Neuronal stem cell (in vitro differentiated cells): ENCODE results near the gene A2ML1.
"Not testable (repeated sequence)": the region's sequence is repeated elsewhere in the genome, so short reads cannot be mapped to it uniquely, and the experiment has no call there.

Source experiments
- DNase-seq: peaks from one replicate; pipeline ENCODE4 v3.0.0-alpha.2; 2013; ENCODE audit warnings: low spot score
- H2AFZ ChIP-seq: one replicate; pipeline ENCODE4 v1.6.1; 2013; ENCODE audit warnings: mild to moderate bottlenecking, low read length, inconsistent platforms
- H2AK5ac ChIP-seq: 2 replicates; pipeline ENCODE4 v1.6.1; 2013; ENCODE audit warnings: low read depth, mild to moderate bottlenecking, inconsistent platforms, low read length, moderate library complexity, mixed read lengths
- H2BK120ac ChIP-seq: 2 replicates; pipeline ENCODE4 v1.6.1; 2013; ENCODE audit warnings: low read depth, mild to moderate bottlenecking, inconsistent platforms, low read length, moderate library complexity, mixed read lengths
- H2BK12ac ChIP-seq: one replicate; pipeline ENCODE4 v1.6.1; 2013; ENCODE audit warnings: low read length, inconsistent platforms
- H2BK15ac ChIP-seq: 2 replicates; pipeline ENCODE4 v1.6.1; 2013; ENCODE audit warnings: mild to moderate bottlenecking, low read length, inconsistent platforms, mixed read lengths
- H2BK5ac ChIP-seq: one replicate; pipeline ENCODE4 v1.6.1; 2013; ENCODE audit warnings: inconsistent platforms, mild to moderate bottlenecking, low read length, moderate library complexity
- H3K14ac ChIP-seq: one replicate; pipeline ENCODE4 v1.6.1; 2013; ENCODE audit warnings: low read length, inconsistent platforms
- H3K18ac ChIP-seq: 2 replicates; pipeline ENCODE4 v1.6.1; 2013; ENCODE audit warnings: low read length, inconsistent platforms
- H3K23ac ChIP-seq: 2 replicates; pipeline ENCODE4 v1.6.1; 2013; ENCODE audit warnings: low read depth, mild to moderate bottlenecking, mixed read lengths, low read length, inconsistent platforms; ENCODE audit not compliant: poor library complexity
- H3K27ac ChIP-seq: replicated peaks from 3 replicates; pipeline ENCODE4 v1.5.1; 2013; ENCODE audit warnings: low read length, inconsistent platforms
- H3K27me3 ChIP-seq, 3 experiments: 2 replicates each; pipeline ENCODE4 v1.6.1; 2013; ENCODE audit warnings: low read length in 3 of 3, mild to moderate bottlenecking in 2 of 3, inconsistent platforms in 1 of 3, low read depth in 1 of 3, mixed read lengths in 1 of 3, moderate library complexity in 1 of 3; ENCODE audit not compliant: control insufficient read depth in 3 of 3, insufficient read depth in 3 of 3
- H3K36me3 ChIP-seq, 2 donors: replicated peaks in 1 of 2; 2 replicates each; pipeline ENCODE4 v1.6.1; 2013; ENCODE audit warnings: low read length in 2 of 2; ENCODE audit not compliant: control insufficient read depth in 2 of 2, insufficient read depth in 2 of 2
- H3K4ac ChIP-seq: 2 replicates; pipeline ENCODE4 v1.6.1; 2013; ENCODE audit warnings: inconsistent platforms, mild to moderate bottlenecking, low read length, moderate library complexity
- H3K4me1 ChIP-seq, 2 donors: 1 replicate in 1 of 2; 2 replicates in 1 of 2; pipeline ENCODE4 v1.6.1; 2013; ENCODE audit warnings: low read length in 2 of 2, low read depth in 1 of 2; ENCODE audit not compliant: control insufficient read depth in 2 of 2, insufficient read depth in 1 of 2
- H3K4me2 ChIP-seq: one replicate; pipeline ENCODE4 v1.6.1; 2013; ENCODE audit warnings: mild to moderate bottlenecking, low read length, inconsistent platforms; ENCODE audit not compliant: insufficient read depth, poor library complexity, severe bottlenecking
- H3K4me3 ChIP-seq, 2 donors: 2 replicates each; pipeline ENCODE4 v1.5.1; 2013; ENCODE audit warnings: low read length in 2 of 2, mild to moderate bottlenecking in 2 of 2, inconsistent platforms in 1 of 2, moderate library complexity in 1 of 2
- H3K79me1 ChIP-seq: one replicate; pipeline ENCODE4 v1.6.1; 2013; ENCODE audit warnings: low read depth, mild to moderate bottlenecking, inconsistent platforms, low read length, moderate library complexity
- H3K9ac ChIP-seq: one replicate; pipeline ENCODE4 v1.6.1; 2013; ENCODE audit warnings: mild to moderate bottlenecking, low read depth, low read length, inconsistent platforms; ENCODE audit not compliant: poor library complexity
- H3K9me3 ChIP-seq, 2 donors: replicated peaks in 1 of 2; 2 replicates each; pipeline versions ENCODE3 to v1.6.1; 2013; ENCODE audit warnings: low read length in 2 of 2, mild to moderate bottlenecking in 2 of 2, inconsistent platforms in 1 of 2, low read depth in 1 of 2, mixed read lengths in 1 of 2, moderate library complexity in 1 of 2; ENCODE audit not compliant: control insufficient read depth in 2 of 2, insufficient read depth in 1 of 2
- H4K8ac ChIP-seq: one replicate; pipeline ENCODE4 v1.6.1; 2013; ENCODE audit warnings: low read depth, mild to moderate bottlenecking, inconsistent platforms, low read length, moderate library complexity
- H4K91ac ChIP-seq: one replicate; pipeline ENCODE4 v1.6.1; 2013; ENCODE audit warnings: low read length, low read depth, mild to moderate bottlenecking, inconsistent platforms; ENCODE audit not compliant: poor library complexity
- WGBS, 2 donors: extraction: QIAGEN DNeasy Blood & Tissue Kit; methylation state at CpG; one replicate each; pipeline ENCODE4 v1.1.7; 2013; ENCODE audit warnings: missing lambda C conversion rate in 2 of 2, mixed read lengths in 1 of 2; ENCODE audit not compliant: insufficient read length in 2 of 2, insufficient replicate concordance in 1 of 2; ENCODE audit errors: extremely low coverage in 2 of 2; 5-methylcytosine and 5-hydroxymethylcytosine counted together

Gene A2ML1

GRCh38 chr12:8820676-8821407, 1.6 kb upstream of the A2ML1 start:
- not testable (repeated sequence) for H4K8ac ChIP-seq, H3K23ac ChIP-seq, H3K36me3 ChIP-seq, H2BK15ac ChIP-seq, H2BK12ac ChIP-seq, H3K27ac ChIP-seq, H3K4me3 ChIP-seq, H3K4me1 ChIP-seq, H3K4me2 ChIP-seq, H2BK5ac ChIP-seq, DNase-seq, H2AK5ac ChIP-seq, H3K18ac ChIP-seq, H3K79me1 ChIP-seq, H2BK120ac ChIP-seq, H3K14ac ChIP-seq, H2AFZ ChIP-seq, H3K9ac ChIP-seq, H3K4ac ChIP-seq, H4K91ac ChIP-seq, H3K9me3 ChIP-seq
- no CpG with 5 or more reads among the region's 8 CpGs for WGBS, 2 donors
- H3K27me3 ChIP-seq = peaks cover 0 to 12% (median 0%) of the 10 kb centered on the region in 3 experiments

- Histone ChIP-seq H3K27ac (no peak overlapping the region), H2BK15ac (no peak overlapping the region), H2BK5ac (no peak overlapping the region), H3K27me3 (peaks cover 0 to 12% (median 0%) of the 10 kb centered on the region in 3 experiments), H2AFZ (no peak overlapping the region), H3K18ac (no peak overlapping the region), H3K36me3 (no peaks in the 10 kb centered on the region), H3K23ac (no peak overlapping the region), H3K9me3 (no peaks in the 10 kb centered on the region), H3K4me1 (peaks cover 0 to 1% of the 10 kb centered on the region in 2 donors), H2BK12ac (no peak overlapping the region), H2AK5ac (no peak overlapping the region), H3K4ac (no peak overlapping the region), H4K91ac (no peak overlapping the region), H2BK120ac (no peak overlapping the region), H3K9ac (no peak overlapping the region), H3K4me2 (no peak overlapping the region), H4K8ac (no peak overlapping the region), H3K14ac (no peak overlapping the region), H3K4me3 (no peak overlapping the region), H3K79me1 (no peaks in the 10 kb centered on the region)
- no peak for DNase-seq
- no CpG with 5 or more reads among the region's 3 CpGs for WGBS, 2 donors
These were observed 830 bp upstream of the A2ML1 start for GRCh38 chr12:8821591-8821990.

GRCh38 chr12:8823565-8824300, 1.3 kb downstream of the A2ML1 start:
- Histone ChIP-seq H3K4me2 (peak overlapping the region; percentile 21), H4K8ac (no peak overlapping the region), H3K14ac (no peak overlapping the region), H2AK5ac (no peak overlapping the region), H3K79me1 (no peaks in the 10 kb centered on the region), H2AFZ (peak overlapping the region; percentile 45), H3K4me3 (no peak overlapping the region), H3K4ac (no peak overlapping the region), H2BK12ac (no peak overlapping the region), H3K9me3 (no peaks in the 10 kb centered on the region), H3K27ac (no peak overlapping the region), H3K27me3 (peaks cover 0 to 12% (median 0%) of the 10 kb centered on the region in 3 experiments), H3K36me3 (no peaks in the 10 kb centered on the region), H3K9ac (no peak overlapping the region), H3K23ac (no peak overlapping the region), H2BK15ac (no peak overlapping the region), H2BK120ac (no peak overlapping the region), H4K91ac (no peak overlapping the region), H3K4me1 (peaks cover 0 to 6% of the 10 kb centered on the region in 2 donors), H3K18ac (no peak overlapping the region), H2BK5ac (no peak overlapping the region)
- peak; percentile 58 for DNase-seq
- no CpG with 5 or more reads among the region's 8 CpGs for WGBS, 2 donors

GRCh38 chr12:8827551-8828256, 5.3 kb downstream of the A2ML1 start:
- no peak overlapping the region for H2BK12ac ChIP-seq
- H3K4me1 ChIP-seq = peaks cover 0 to 9% of the 10 kb centered on the region in 2 donors
- H3K14ac ChIP-seq = no peak overlapping the region
- H2AK5ac ChIP-seq = no peak overlapping the region
- no peak overlapping the region for H3K9ac ChIP-seq
- H2AFZ ChIP-seq = no peak overlapping the region
- no peaks in the 10 kb centered on the region for H3K79me1 ChIP-seq
- H3K18ac ChIP-seq = no peak overlapping the region
- H3K27ac ChIP-seq = no peak overlapping the region
- H3K4me3 ChIP-seq = no peak overlapping the region
- no CpG with 5 or more reads among the region's 4 CpGs for WGBS, 2 donors
- no peak overlapping the region for H2BK15ac ChIP-seq
- H3K9me3 ChIP-seq = no peaks in the 10 kb centered on the region
- DNase-seq = no peak
- no peak overlapping the region for H2BK5ac ChIP-seq
- H3K27me3 ChIP-seq = peaks cover 0 to 7% (median 0%) of the 10 kb centered on the region in 3 experiments
- H4K91ac ChIP-seq = no peak overlapping the region
- H2BK120ac ChIP-seq = no peak overlapping the region
- H4K8ac ChIP-seq = no peak overlapping the region
- no peak overlapping the region for H3K4me2 ChIP-seq
- no peaks in the 10 kb centered on the region for H3K36me3 ChIP-seq
- H3K4ac ChIP-seq = no peak overlapping the region
- no peak overlapping the region for H3K23ac ChIP-seq
